ENCODE measurements around the gene SMAD1. TPM values are rescaled to one million over a fixed set of nuclear protein-coding genes. Genes with fewer than 3 reads are reported as not detected.

The SMAD1 gene
- total RNA-seq, 1 donor = 36.0 TPM

- no peak for TF ChIP-seq CTCF (IDR thresholded peaks at IDR 0.05; ENCODE audit: insufficient read depth, low read length)
- H3K4me3 ChIP-seq (ENCODE audit: low read depth, low read length) = no peak overlapping the region
- DNase-seq (ENCODE audit: low read depth) = no peak
These were observed 43.4 kb upstream of the SMAD1 start for GRCh38 chr4:145438298-145438697.

- no peak overlapping the region for H3K4me3 ChIP-seq (ENCODE audit: low read depth, low read length)
- TF ChIP-seq CTCF (IDR thresholded peaks at IDR 0.05; ENCODE audit: insufficient read depth, low read length) = no peak
- DNase-seq (ENCODE audit: low read depth) = no peak
These were observed 41.2 kb upstream of the SMAD1 start for GRCh38 chr4:145440292-145441007.

GRCh38 chr4:145446184-145446583 is 35.5 kb upstream of the SMAD1 start:
- no peak for DNase-seq (ENCODE audit: low read depth)
- H3K4me3 ChIP-seq (ENCODE audit: low read depth, low read length) = no peak overlapping the region
- TF ChIP-seq CTCF (IDR thresholded peaks at IDR 0.05; ENCODE audit: insufficient read depth, low read length) = no peak

GRCh38 chr4:145451895-145452294 is 29.8 kb upstream of the SMAD1 start:
- TF ChIP-seq CTCF (IDR thresholded peaks at IDR 0.05; ENCODE audit: insufficient read depth, low read length) = no peak
- no peak for DNase-seq (ENCODE audit: low read depth)
- no peak overlapping the region for H3K4me3 ChIP-seq (ENCODE audit: low read depth, low read length)

GRCh38 chr4:145452447-145453162 is 29.0 kb upstream of the SMAD1 start:
- no peak for DNase-seq (ENCODE audit: low read depth)
- H3K4me3 ChIP-seq (ENCODE audit: low read depth, low read length) = no peak overlapping the region
- no peak for TF ChIP-seq CTCF (IDR thresholded peaks at IDR 0.05; ENCODE audit: insufficient read depth, low read length)

- TF ChIP-seq CTCF (IDR thresholded peaks at IDR 0.05; ENCODE audit: insufficient read depth, low read length) = no peak
- DNase-seq (ENCODE audit: low read depth) = no peak
These were observed 28.5 kb upstream of the SMAD1 start for GRCh38 chr4:145453163-145453520.

More at GRCh38 chr4:145453163-145453520, 28.5 kb upstream of the SMAD1 start:
- no peak overlapping the region for H3K4me3 ChIP-seq (ENCODE audit: low read depth, low read length)
